Esophagus squamous epithelium (tissue), 5 donors: ENCODE data around the gene LAGE3. TPM values are rescaled to one million over a fixed set of nuclear protein-coding genes. Genes with fewer than 3 reads are reported as not detected.
A peak's percentile ranks its signal among the peaks of the same experiment; 100 is the strongest.

ENCODE experiments used
- DNase-seq: peaks from one replicate; lab custom pipeline; 2025; lab: John Stamatoyannopoulos, UW
- H3K27ac ChIP-seq, 4 donors: fragments of 200-600 bp; sonication (generic); one replicate each; pipeline ENCODE4 v1.5.1; 2016 to 2019; ENCODE audit warnings: mild to moderate bottlenecking in 1 of 4
- H3K27me3 ChIP-seq, 4 donors: fragments of 200-600 bp; sonication (generic); 1 replicate in 3 of 4; 2 replicates in 1 of 4; pipeline versions ENCODE4 v1.5.1 to v1.6.0; 2017 to 2021; ENCODE audit warnings: antibody characterized with exemption in 1 of 4
- H3K36me3 ChIP-seq, 3 donors: fragments of 200-600 bp; sonication (generic); one replicate each; pipeline ENCODE4 v1.5.1; 2016 to 2019
- H3K4me1 ChIP-seq, 3 donors: fragments of 200-600 bp; sonication (generic); one replicate each; pipeline ENCODE4 v1.5.1; 2017 to 2019
- H3K4me3 ChIP-seq, 4 donors: fragments of 200-600 bp; sonication (generic); 1 replicate in 3 of 4; 2 replicates in 1 of 4; pipeline ENCODE4 v1.5.1; 2016 to 2019; ENCODE audit warnings: mild to moderate bottlenecking in 2 of 4, moderate library complexity in 1 of 4
- H3K9me3 ChIP-seq, 3 donors: fragments of 200-600 bp; sonication (generic); one replicate each; pipeline ENCODE4 v1.5.1; 2016 to 2019
- CTCF ChIP-seq, 6 experiments: fragments of 450-650 bp in 4 of 6; fragments of 200-600 bp in 2 of 6; sonication (generic) in 2 of 6; IDR thresholded peaks; one replicate each; pipeline ENCODE4 v1.5.1; 2016 to 2019; ENCODE audit warnings: antibody characterized with exemption in 6 of 6, mild to moderate bottlenecking in 4 of 6, moderate library complexity in 4 of 6
- POLR2A ChIP-seq, 4 donors: fragments of 450-650 bp; IDR thresholded peaks; one replicate each; pipeline ENCODE4 v1.6.1; 2017; ENCODE audit warnings: antibody characterized with exemption in 4 of 4, mild to moderate bottlenecking in 4 of 4, moderate library complexity in 3 of 4
- WGBS, 2 donors: methylation state at CpG; one replicate each; pipeline ENCODE4 v1.1.5; 2018; 5-methylcytosine and 5-hydroxymethylcytosine counted together
- intact Hi-C: fragments of 100-400 bp; cut with DNase I; formaldehyde crosslinking; loops from one replicate; pipeline ENCODE4 v1.15.0; 2022
- total RNA-seq, 4 donors: library from RNA; depleted of rRNA; stranded (reverse); fragments of >200 nt; gene quantifications; one replicate each; pipeline ENCODE4 v1.1.0, GENCODE V29; 2016
- donor health status: DM: yes; HTN: yes; CAD: no.

Gene LAGE3
- total RNA-seq, 4 donors from 2014 or later = 18.2 to 44.3 (median 21.9) TPM

- H3K27ac ChIP-seq = peak overlapping the region; percentile 84 to 92 (median 92)
- intact Hi-C loops = no loop called here
- peaks cover 11 to 54% (median 14%) of the 10 kb centered on the region in 3 donors for H3K4me1 ChIP-seq
- peaks cover 0 to 27% (median 0%) of the 10 kb centered on the region in 3 donors for H3K36me3 ChIP-seq
- DNase-seq = no peak
- no peaks in the 10 kb centered on the region for H3K9me3 ChIP-seq
- H3K4me3 ChIP-seq = peak overlapping the region; percentile 59 to 85 (median 72)
- H3K27me3 ChIP-seq = no peaks in the 10 kb centered on the region
- 78% methylated on average over 15 of the region's 35 CpGs; no CpG with 5 or more reads in 1 of the 2 donors for WGBS, 2 donors
- TF ChIP-seq CTCF (IDR thresholded peaks at IDR 0.05) = no peak
- TF ChIP-seq POLR2A (IDR thresholded peaks at IDR 0.05) = no peak
Measured at GRCh38 chrX:154485150-154486051, 6.3 kb upstream of the LAGE3 start.

GRCh38 chrX:154484255-154485149 lies 5.4 kb upstream of the LAGE3 start:
- no peaks in the 10 kb centered on the region for H3K9me3 ChIP-seq
- TF ChIP-seq POLR2A (IDR thresholded peaks at IDR 0.05) (peak in 1 of 4 donors; percentile 5), CTCF (IDR thresholded peaks at IDR 0.05) (no peak)
- peaks cover 11 to 54% (median 13%) of the 10 kb centered on the region in 3 donors for H3K4me1 ChIP-seq
- H3K4me3 ChIP-seq = no peak overlapping the region
- no peak for DNase-seq
- intact Hi-C loops = no loop called here
- peak overlapping the region; percentile 84 to 92 (median 92) for H3K27ac ChIP-seq
- peaks cover 0 to 27% (median 0%) of the 10 kb centered on the region in 3 donors for H3K36me3 ChIP-seq
- 67 to 77% methylated on average over 3 to 5 of the region's 16 CpGs for WGBS, 2 donors
- H3K27me3 ChIP-seq = no peaks in the 10 kb centered on the region

DNA sequence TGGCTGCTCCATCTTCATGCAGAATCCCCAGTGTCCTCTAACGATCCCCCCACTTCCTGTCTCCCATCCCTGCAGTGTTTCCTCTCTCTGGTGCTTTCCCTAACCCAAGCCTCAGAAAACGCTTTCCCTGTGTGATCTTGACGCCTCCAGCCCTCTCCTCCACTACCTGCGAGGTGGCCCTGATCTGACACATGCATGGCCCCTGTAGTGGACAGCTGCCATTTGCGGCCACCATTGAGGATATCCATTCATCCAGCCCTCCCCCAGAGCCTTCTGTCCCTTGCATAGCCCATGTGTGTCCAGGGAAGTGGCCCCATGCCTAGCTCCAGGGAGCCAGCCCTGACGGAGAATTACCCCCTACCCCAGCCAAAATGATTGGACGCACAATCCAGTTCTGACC lies 4.2 kb upstream of the LAGE3 start:
- Histone ChIP-seq H3K4me1 (peaks cover 4 to 51% (median 11%) of the 10 kb centered on the region in 3 donors), H3K9me3 (no peaks in the 10 kb centered on the region), H3K27me3 (no peaks in the 10 kb centered on the region), H3K36me3 (peaks cover 0 to 21% (median 0%) of the 10 kb centered on the region in 3 donors), H3K4me3 (no peak overlapping the region), H3K27ac (no peak overlapping the region)
- no peak for DNase-seq
- intact Hi-C loops = no loop called here
- WGBS, 2 donors = 72 to 78% methylated on average over 4 to 5 of the region's 7 CpGs
- no peak for TF ChIP-seq CTCF (IDR thresholded peaks at IDR 0.05)
- no peak for TF ChIP-seq POLR2A (IDR thresholded peaks at IDR 0.05)

DNA sequence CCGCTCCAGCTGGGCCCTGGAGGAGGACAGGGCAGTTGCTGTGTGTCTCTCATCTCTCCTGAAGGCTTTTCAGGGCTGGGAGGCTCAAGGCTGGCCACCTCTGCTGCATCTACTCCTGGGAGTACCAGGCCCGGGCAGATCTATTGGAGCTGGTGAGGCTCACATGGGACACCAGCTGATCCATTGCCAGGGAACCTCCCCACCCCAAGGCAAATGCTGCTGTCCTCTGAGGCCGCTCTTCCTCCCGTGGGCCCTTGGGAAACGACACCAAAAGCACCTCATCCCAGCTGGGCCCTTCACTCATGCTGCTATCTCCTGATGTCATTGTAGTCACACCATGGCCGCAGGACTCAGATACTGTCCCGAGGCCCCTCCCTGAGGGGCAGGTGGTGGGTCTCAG lies 3.7 kb upstream of the LAGE3 start:
- no peaks in the 10 kb centered on the region for H3K9me3 ChIP-seq
- H3K4me3 ChIP-seq = no peak overlapping the region
- DNase-seq = no peak
- H3K36me3 ChIP-seq = peaks cover 0 to 15% (median 0%) of the 10 kb centered on the region in 3 donors
- peaks cover 4 to 51% (median 11%) of the 10 kb centered on the region in 3 donors for H3K4me1 ChIP-seq
- WGBS, 2 donors = 75 to 100% methylated on average over 1 to 3 of the region's 7 CpGs
- TF ChIP-seq CTCF (IDR thresholded peaks at IDR 0.05) (no peak), POLR2A (IDR thresholded peaks at IDR 0.05) (no peak)
- intact Hi-C loops = no loop called here
- H3K27me3 ChIP-seq = no peaks in the 10 kb centered on the region
- H3K27ac ChIP-seq = no peak overlapping the region
